Measurements from ENCODE around the gene PLEKHS1. TPM values are rescaled to one million over a fixed set of nuclear protein-coding genes. Genes with fewer than 3 reads are reported as not detected.

The PLEKHS1 gene
- total RNA-seq, 1 experiment from 2014 or later, result 4.9 TPM

DNA sequence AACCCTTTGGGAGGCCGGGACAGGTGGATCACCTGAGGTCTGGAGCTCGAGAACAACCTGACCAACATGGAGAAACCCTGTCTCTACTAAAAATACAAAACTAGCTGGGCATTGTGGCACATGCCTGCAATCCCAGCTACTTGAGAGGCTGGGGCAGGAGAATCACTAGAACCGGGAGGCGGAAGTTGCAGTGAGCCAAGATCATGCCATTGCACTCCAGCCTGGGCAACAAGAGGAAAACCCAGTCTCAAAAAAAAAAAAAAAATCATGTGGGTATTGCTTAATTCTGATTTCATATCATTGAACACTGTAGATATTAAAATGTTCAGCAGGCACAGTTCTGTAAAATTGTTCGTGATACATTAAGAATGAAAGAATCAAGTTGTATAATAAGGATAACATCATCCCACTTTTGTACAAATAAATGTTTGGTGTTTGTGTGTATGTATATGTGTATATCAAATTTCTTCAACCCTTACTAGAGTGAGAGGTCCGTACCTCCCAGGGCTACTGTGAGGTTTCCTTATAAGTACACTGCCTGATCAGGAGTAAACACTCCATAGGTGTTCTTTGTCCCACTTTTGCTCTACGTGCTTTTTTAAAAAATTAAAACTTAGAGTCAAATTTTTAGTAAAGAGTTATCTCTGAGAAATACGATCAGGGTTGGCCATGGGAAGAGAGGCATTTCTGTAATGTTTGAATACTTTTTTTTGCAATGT, 31.7 kb downstream of the PLEKHS1 start:
- Histone ChIP-seq H3K4me1 (replicated peaks; ENCODE audit: insufficient read depth) (no peaks in the 10 kb centered on the region), H3K27ac (no peak overlapping the region), H3K9me3 (ENCODE audit: insufficient read depth, low read depth) (no peaks in the 10 kb centered on the region), H3K9me2 (ENCODE audit: insufficient read depth) (no peaks in the 10 kb centered on the region), H3K4me2 (no peak overlapping the region), H3F3A (ENCODE audit: insufficient read depth, low read depth) (no peaks in the 10 kb centered on the region), H3K27me3 (ENCODE audit: insufficient read depth, low read depth) (no peaks in the 10 kb centered on the region), H3K36me3 (ENCODE audit: low read depth) (no peaks in the 10 kb centered on the region), H3K4me3 (no peak overlapping the region), H3K79me2 (ENCODE audit: low read depth) (no peaks in the 10 kb centered on the region), H4K20me1 (ENCODE audit: insufficient read depth) (no peaks in the 10 kb centered on the region), H2AFZ (no peak overlapping the region)
- CTCF ChIA-PET, result no interaction called here
- DNase-seq, result no peak
- BruUV-seq (replicated peaks), result no TSS peak
- TF ChIP-seq EZH2 (IDR thresholded peaks at IDR 0.05; ENCODE audit: low read depth), result no peak
- TF ChIP-seq, protein P1, sequence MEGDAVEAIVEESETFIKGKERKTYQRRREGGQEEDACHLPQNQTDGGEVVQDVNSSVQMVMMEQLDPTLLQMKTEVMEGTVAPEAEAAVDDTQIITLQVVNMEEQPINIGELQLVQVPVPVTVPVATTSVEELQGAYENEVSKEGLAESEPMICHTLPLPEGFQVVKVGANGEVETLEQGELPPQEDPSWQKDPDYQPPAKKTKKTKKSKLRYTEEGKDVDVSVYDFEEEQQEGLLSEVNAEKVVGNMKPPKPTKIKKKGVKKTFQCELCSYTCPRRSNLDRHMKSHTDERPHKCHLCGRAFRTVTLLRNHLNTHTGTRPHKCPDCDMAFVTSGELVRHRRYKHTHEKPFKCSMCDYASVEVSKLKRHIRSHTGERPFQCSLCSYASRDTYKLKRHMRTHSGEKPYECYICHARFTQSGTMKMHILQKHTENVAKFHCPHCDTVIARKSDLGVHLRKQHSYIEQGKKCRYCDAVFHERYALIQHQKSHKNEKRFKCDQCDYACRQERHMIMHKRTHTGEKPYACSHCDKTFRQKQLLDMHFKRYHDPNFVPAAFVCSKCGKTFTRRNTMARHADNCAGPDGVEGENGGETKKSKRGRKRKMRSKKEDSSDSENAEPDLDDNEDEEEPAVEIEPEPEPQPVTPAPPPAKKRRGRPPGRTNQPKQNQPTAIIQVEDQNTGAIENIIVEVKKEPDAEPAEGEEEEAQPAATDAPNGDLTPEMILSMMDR (conservative IDR thresholded peaks at IDR 0.05), result no peak
- POLR2A ChIA-PET (ENCODE audit: unreplicated experiment), result no interaction called here
- intact Hi-C loops (cut with micrococcal nuclease; ENCODE audit: unreplicated experiment), result no loop called here

DNA sequence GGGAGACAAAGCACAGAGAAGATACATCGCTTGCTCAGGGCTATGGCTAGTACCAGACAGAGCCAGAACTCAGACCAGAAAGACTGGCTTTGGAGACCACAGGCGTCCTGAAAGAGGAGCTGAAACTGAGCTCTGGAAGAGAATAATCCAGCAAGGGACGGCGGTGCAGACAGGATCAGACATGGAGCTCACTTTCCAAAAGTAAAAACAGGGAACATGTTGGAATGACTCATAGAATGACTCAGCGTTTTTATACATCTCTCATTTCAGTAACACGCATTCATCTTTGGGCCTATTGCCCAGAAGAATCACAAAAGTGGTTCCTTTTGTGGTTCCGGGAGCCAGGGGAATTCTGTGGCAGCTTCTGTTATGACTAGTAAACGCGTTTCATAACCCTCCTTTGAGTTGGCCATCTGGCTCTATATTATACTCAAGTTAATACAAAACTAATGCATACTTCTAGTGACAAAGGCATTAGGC, 37.2 kb downstream of the PLEKHS1 start:
- Histone ChIP-seq H3K4me1 (replicated peaks; ENCODE audit: insufficient read depth) (no peaks in the 10 kb centered on the region), H3K79me2 (ENCODE audit: low read depth) (no peaks in the 10 kb centered on the region), H3K9me2 (ENCODE audit: insufficient read depth) (no peaks in the 10 kb centered on the region), H3K9me3 (ENCODE audit: insufficient read depth, low read depth) (no peaks in the 10 kb centered on the region), H4K20me1 (ENCODE audit: insufficient read depth) (no peaks in the 10 kb centered on the region), H3K36me3 (ENCODE audit: low read depth) (no peaks in the 10 kb centered on the region), H3F3A (ENCODE audit: insufficient read depth, low read depth) (no peaks in the 10 kb centered on the region), H2AFZ (no peak overlapping the region), H3K27ac (no peak overlapping the region), H3K27me3 (ENCODE audit: insufficient read depth, low read depth) (no peaks in the 10 kb centered on the region), H3K4me2 (no peak overlapping the region), H3K4me3 (no peak overlapping the region)
- no TSS peak for BruUV-seq (replicated peaks)
- peak; percentile 21 to 35 for DNase-seq
- ChIA-PET CTCF (no interaction called here), POLR2A (ENCODE audit: unreplicated experiment) (interaction anchor here (0.6 to 0.7 kb wide), 2 partner anchors 9 to 42 kb away, joined by 3 to 7 read pairs; no protein-coding TSS in a partner anchor)
- TF ChIP-seq EZH2 (IDR thresholded peaks at IDR 0.05; ENCODE audit: low read depth), result no peak
- TF ChIP-seq, protein P1 (conservative IDR thresholded peaks at IDR 0.05), result no peak
- intact Hi-C loops (cut with micrococcal nuclease; ENCODE audit: unreplicated experiment), result no loop called here

DNA sequence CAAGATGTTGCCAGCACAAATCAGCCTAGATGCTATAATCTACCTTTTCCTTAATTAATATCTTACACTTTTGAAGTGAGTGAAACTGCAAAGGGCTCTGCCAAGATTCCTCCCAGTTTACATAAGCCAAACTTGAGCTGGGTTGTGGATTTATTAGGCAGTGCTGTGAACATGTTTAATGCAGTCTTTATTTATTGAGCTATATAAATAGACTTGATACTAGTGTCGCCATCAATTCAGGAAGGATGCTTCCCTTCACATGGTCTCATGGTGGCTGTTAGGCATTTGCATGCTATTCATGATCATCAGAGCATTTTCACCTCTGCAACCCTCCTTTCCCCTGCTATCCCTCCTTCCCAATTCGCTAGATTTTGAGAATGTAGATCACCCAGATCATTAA, 40.2 kb downstream of the PLEKHS1 start:
- no TSS peak for BruUV-seq (replicated peaks)
- ChIA-PET POLR2A (ENCODE audit: unreplicated experiment) (no interaction called here), CTCF (no interaction called here)
- H3K36me3 ChIP-seq (ENCODE audit: low read depth), result no peaks in the 10 kb centered on the region
- no peaks in the 10 kb centered on the region for H3F3A ChIP-seq (ENCODE audit: insufficient read depth, low read depth)
- no peaks in the 10 kb centered on the region for H4K20me1 ChIP-seq (ENCODE audit: insufficient read depth)
- no peaks in the 10 kb centered on the region for H3K9me3 ChIP-seq (ENCODE audit: insufficient read depth, low read depth)
- no peak overlapping the region for H3K27ac ChIP-seq
- H2AFZ ChIP-seq, result no peak overlapping the region
- no peaks in the 10 kb centered on the region for H3K4me1 ChIP-seq (replicated peaks; ENCODE audit: insufficient read depth)
- no peaks in the 10 kb centered on the region for H3K79me2 ChIP-seq (ENCODE audit: low read depth)
- H3K4me2 ChIP-seq, result no peak overlapping the region
- H3K9me2 ChIP-seq (ENCODE audit: insufficient read depth), result no peaks in the 10 kb centered on the region
- DNase-seq, result no peak
- no peak for TF ChIP-seq EZH2 (IDR thresholded peaks at IDR 0.05; ENCODE audit: low read depth)
- TF ChIP-seq, protein P1 (conservative IDR thresholded peaks at IDR 0.05), result no peak
- no peaks in the 10 kb centered on the region for H3K27me3 ChIP-seq (ENCODE audit: insufficient read depth, low read depth)
- no peak overlapping the region for H3K4me3 ChIP-seq
- intact Hi-C loops (cut with micrococcal nuclease; ENCODE audit: unreplicated experiment), result no loop called here

Data from PC-9 (cell line).